Gastrocnemius medialis (tissue), 4 donors: ENCODE data around the gene JAKMIP1.

ENCODE experiments used
- POLR2A ChIP-seq, 2 donors: fragments of 450-650 bp; IDR thresholded peaks; one replicate each; pipeline ENCODE4 v1.6.1; 2017; ENCODE audit warnings: antibody characterized with exemption in 2 of 2, mild to moderate bottlenecking in 2 of 2, moderate library complexity in 2 of 2
- TF ChIP-seq, protein P1 (sequence below), 5 experiments: fragments of 450-650 bp in 3 of 5; fragments of 200-600 bp in 2 of 5; sonication (generic) in 2 of 5; IDR thresholded peaks in 4 of 5; conservative IDR thresholded peaks in 1 of 5; 1 replicate in 4 of 5; 2 replicates in 1 of 5; pipeline ENCODE4 v1.5.1; 2016 to 2019; ENCODE audit warnings: antibody characterized with exemption in 5 of 5, mild to moderate bottlenecking in 3 of 5, moderate library complexity in 3 of 5

- no peak for TF ChIP-seq POLR2A (IDR thresholded peaks at IDR 0.05)
- TF ChIP-seq, protein P1, sequence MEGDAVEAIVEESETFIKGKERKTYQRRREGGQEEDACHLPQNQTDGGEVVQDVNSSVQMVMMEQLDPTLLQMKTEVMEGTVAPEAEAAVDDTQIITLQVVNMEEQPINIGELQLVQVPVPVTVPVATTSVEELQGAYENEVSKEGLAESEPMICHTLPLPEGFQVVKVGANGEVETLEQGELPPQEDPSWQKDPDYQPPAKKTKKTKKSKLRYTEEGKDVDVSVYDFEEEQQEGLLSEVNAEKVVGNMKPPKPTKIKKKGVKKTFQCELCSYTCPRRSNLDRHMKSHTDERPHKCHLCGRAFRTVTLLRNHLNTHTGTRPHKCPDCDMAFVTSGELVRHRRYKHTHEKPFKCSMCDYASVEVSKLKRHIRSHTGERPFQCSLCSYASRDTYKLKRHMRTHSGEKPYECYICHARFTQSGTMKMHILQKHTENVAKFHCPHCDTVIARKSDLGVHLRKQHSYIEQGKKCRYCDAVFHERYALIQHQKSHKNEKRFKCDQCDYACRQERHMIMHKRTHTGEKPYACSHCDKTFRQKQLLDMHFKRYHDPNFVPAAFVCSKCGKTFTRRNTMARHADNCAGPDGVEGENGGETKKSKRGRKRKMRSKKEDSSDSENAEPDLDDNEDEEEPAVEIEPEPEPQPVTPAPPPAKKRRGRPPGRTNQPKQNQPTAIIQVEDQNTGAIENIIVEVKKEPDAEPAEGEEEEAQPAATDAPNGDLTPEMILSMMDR (IDR thresholded peaks at IDR 0.05 in 4 of 5, conservative IDR thresholded peaks at IDR 0.05 in 1 of 5) = no peak
Measured at GRCh38 chr4:6071959-6072720, 128.2 kb downstream of the JAKMIP1 start.
